Measurements from ENCODE around the gene KIF2C.

- TF ChIP-seq, protein P1, sequence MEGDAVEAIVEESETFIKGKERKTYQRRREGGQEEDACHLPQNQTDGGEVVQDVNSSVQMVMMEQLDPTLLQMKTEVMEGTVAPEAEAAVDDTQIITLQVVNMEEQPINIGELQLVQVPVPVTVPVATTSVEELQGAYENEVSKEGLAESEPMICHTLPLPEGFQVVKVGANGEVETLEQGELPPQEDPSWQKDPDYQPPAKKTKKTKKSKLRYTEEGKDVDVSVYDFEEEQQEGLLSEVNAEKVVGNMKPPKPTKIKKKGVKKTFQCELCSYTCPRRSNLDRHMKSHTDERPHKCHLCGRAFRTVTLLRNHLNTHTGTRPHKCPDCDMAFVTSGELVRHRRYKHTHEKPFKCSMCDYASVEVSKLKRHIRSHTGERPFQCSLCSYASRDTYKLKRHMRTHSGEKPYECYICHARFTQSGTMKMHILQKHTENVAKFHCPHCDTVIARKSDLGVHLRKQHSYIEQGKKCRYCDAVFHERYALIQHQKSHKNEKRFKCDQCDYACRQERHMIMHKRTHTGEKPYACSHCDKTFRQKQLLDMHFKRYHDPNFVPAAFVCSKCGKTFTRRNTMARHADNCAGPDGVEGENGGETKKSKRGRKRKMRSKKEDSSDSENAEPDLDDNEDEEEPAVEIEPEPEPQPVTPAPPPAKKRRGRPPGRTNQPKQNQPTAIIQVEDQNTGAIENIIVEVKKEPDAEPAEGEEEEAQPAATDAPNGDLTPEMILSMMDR (conservative IDR thresholded peaks at IDR 0.05): peak; percentile 97
- TF ChIP-seq ZFX (IDR thresholded peaks at IDR 0.05): no peak
These were observed 8.7 kb upstream of the KIF2C start, which contains the start of gene RNU5D-1 for GRCh38 chr1:44730741-44731512.

Data from C4-2B (cell line).